Fibroblast of lung (primary cell): ENCODE measurements around the gene SURF1. TPM values are rescaled to one million over a fixed set of nuclear protein-coding genes. Genes with fewer than 3 reads are reported as not detected.
A peak's percentile ranks its signal among the peaks of the same experiment; 100 is the strongest.

ENCODE experiments used
- DNase-seq, 2 donors: peaks; one replicate each; pipeline versions ENCODE4 v3.0.0 to v3.0.0-alpha.2; 2010; ENCODE audit warnings: low read depth in 2 of 2
- H2AFZ ChIP-seq: 2 replicates; pipeline ENCODE4 v1.5.1; 2012; ENCODE audit warnings: low read length, control low read depth, inconsistent platforms
- H3K27ac ChIP-seq: 2 replicates; pipeline ENCODE4 v1.5.1; 2011; ENCODE audit warnings: low read length, control low read depth; ENCODE audit not compliant: insufficient read depth
- H3K27me3 ChIP-seq: 2 replicates; pipeline ENCODE4 v1.5.1; 2011; ENCODE audit warnings: mild to moderate bottlenecking, low read length; ENCODE audit not compliant: control insufficient read depth, insufficient read depth
- H3K36me3 ChIP-seq: 2 replicates; pipeline ENCODE4 v1.5.1; 2011; ENCODE audit warnings: low read length; ENCODE audit not compliant: control insufficient read depth, insufficient read depth
- H3K4me1 ChIP-seq: 2 replicates; pipeline ENCODE4 v1.5.1; 2011; ENCODE audit warnings: low read length; ENCODE audit not compliant: control insufficient read depth, insufficient read depth; ENCODE audit errors: extremely low read depth
- H3K4me2 ChIP-seq: 2 replicates; pipeline ENCODE4 v1.5.1; 2011; ENCODE audit warnings: low read length, control low read depth; ENCODE audit not compliant: insufficient read depth; ENCODE audit errors: extremely low read depth
- H3K4me3 ChIP-seq, 4 experiments: fragments of 200-600 bp in 1 of 4; sonication (generic) in 1 of 4; replicated peaks in 1 of 4; 2 replicates each; pipeline ENCODE4 v1.5.1; 2011 to 2016; ENCODE audit warnings: low read length in 4 of 4, low read depth in 3 of 4, mild to moderate bottlenecking in 3 of 4, control low read depth in 2 of 4, inconsistent platforms in 1 of 4, mixed read lengths in 1 of 4; ENCODE audit not compliant: insufficient read depth in 1 of 4; ENCODE audit errors: control extremely low read depth in 1 of 4
- H3K79me2 ChIP-seq: 2 replicates; pipeline ENCODE4 v1.5.1; 2012; ENCODE audit warnings: mild to moderate bottlenecking, low read length, inconsistent platforms; ENCODE audit not compliant: control insufficient read depth, insufficient read depth
- H3K9ac ChIP-seq: 2 replicates; pipeline ENCODE4 v1.5.1; 2011; ENCODE audit warnings: mild to moderate bottlenecking, low read length, control low read depth; ENCODE audit not compliant: insufficient read depth
- H3K9me3 ChIP-seq: 2 replicates; pipeline ENCODE4 v1.5.1; 2012; ENCODE audit warnings: low read depth, low read length; ENCODE audit not compliant: control insufficient read depth, insufficient read depth
- H4K20me1 ChIP-seq: 2 replicates; pipeline ENCODE4 v1.5.1; 2011; ENCODE audit warnings: low read length; ENCODE audit not compliant: control insufficient read depth, insufficient read depth; ENCODE audit errors: extremely low read depth
- CTCF ChIP-seq, 2 donors: IDR thresholded peaks in 1 of 2; conservative IDR thresholded peaks in 1 of 2; 1 replicate in 1 of 2; 2 replicates in 1 of 2; pipeline ENCODE4 v1.5.1; 2011 to 2012; ENCODE audit warnings: low read length in 2 of 2, control low read depth in 1 of 2, inconsistent platforms in 1 of 2, low read depth in 1 of 2, mild to moderate bottlenecking in 1 of 2
- EZH2 ChIP-seq: IDR thresholded peaks from 2 replicates; pipeline ENCODE4 v1.5.1; 2012; ENCODE audit warnings: low read length, control low read depth, mild to moderate bottlenecking; ENCODE audit errors: missing control alignments
- polyA plus RNA-seq, 2 donors: library from polyadenylated mRNA; depleted of rRNA in 1 of 2; stranded (reverse) in 1 of 2; unstranded in 1 of 2; fragments of >200 nt; gene quantifications; 2 replicates each; pipeline ENCODE4 v1.2.1, GENCODE V29; 2011 to 2012; ENCODE audit warnings: missing spikeins in 1 of 2
- total RNA-seq: library from RNA; depleted of rRNA; stranded (reverse); fragments of >200 nt; gene quantifications from 2 replicates; pipeline ENCODE4 v1.2.1, GENCODE V29; 2014

SURF1 gene
- total and polyA plus RNA-seq, 2 donors (not counting 1 experiment from before 2014, with no cell fraction given), result 27.9 to 31.7 TPM

- Histone ChIP-seq H3K27ac (no peak overlapping the region), H3K4me2 (no peak overlapping the region), H2AFZ (no peak overlapping the region), H3K9me3 (no peaks in the 10 kb centered on the region), H3K9ac (no peak overlapping the region), H3K4me3 (no peak overlapping the region), H3K36me3 (no peaks in the 10 kb centered on the region), H3K27me3 (peaks cover 3% of the 10 kb centered on the region), H4K20me1 (no peaks in the 10 kb centered on the region), H3K4me1 (no peaks in the 10 kb centered on the region), H3K79me2 (no peaks in the 10 kb centered on the region)
- no peak for DNase-seq
- no peak for TF ChIP-seq CTCF (conservative IDR thresholded peaks at IDR 0.05 in 1 of 2, IDR thresholded peaks at IDR 0.05 in 1 of 2; ENCODE audit: low read depth in 1 of 2, low read length in 2 of 2)
These were observed 41.1 kb upstream of the SURF1 start for GRCh38 chr9:133397370-133397769.

GRCh38 chr9:133396952-133397351 lies 40.7 kb upstream of the SURF1 start:
- TF ChIP-seq EZH2 (no peak), CTCF (conservative IDR thresholded peaks at IDR 0.05 in 1 of 2, IDR thresholded peaks at IDR 0.05 in 1 of 2; ENCODE audit: low read depth in 1 of 2, low read length in 2 of 2) (peak; percentile 20 to 33)
- DNase-seq, result no peak
- H3K4me1 ChIP-seq, result no peaks in the 10 kb centered on the region

GRCh38 chr9:133394687-133395271 lies 38.5 kb upstream of the SURF1 start:
- H3K9me3 ChIP-seq, result no peaks in the 10 kb centered on the region
- H2AFZ ChIP-seq, result no peak overlapping the region
- no peak overlapping the region for H3K4me3 ChIP-seq
- no peaks in the 10 kb centered on the region for H3K36me3 ChIP-seq
- no peak overlapping the region for H3K27ac ChIP-seq
- H4K20me1 ChIP-seq, result no peaks in the 10 kb centered on the region
- TF ChIP-seq EZH2 (no peak), CTCF (conservative IDR thresholded peaks at IDR 0.05 in 1 of 2, IDR thresholded peaks at IDR 0.05 in 1 of 2; ENCODE audit: low read depth in 1 of 2, low read length in 2 of 2) (no peak)
- no peaks in the 10 kb centered on the region for H3K79me2 ChIP-seq
- H3K27me3 ChIP-seq, result peaks cover 6% of the 10 kb centered on the region
- DNase-seq, result no peak
- H3K9ac ChIP-seq, result no peak overlapping the region
- no peak overlapping the region for H3K4me2 ChIP-seq
- no peaks in the 10 kb centered on the region for H3K4me1 ChIP-seq

More at GRCh38 chr9:133396952-133397351, 40.7 kb upstream of the SURF1 start:
- H3K79me2 ChIP-seq, result no peaks in the 10 kb centered on the region
- H3K9ac ChIP-seq, result no peak overlapping the region
- H2AFZ ChIP-seq, result no peak overlapping the region
- H4K20me1 ChIP-seq, result no peaks in the 10 kb centered on the region
- H3K9me3 ChIP-seq, result no peaks in the 10 kb centered on the region
- H3K4me3 ChIP-seq, result no peak overlapping the region
- peaks cover 3% of the 10 kb centered on the region for H3K27me3 ChIP-seq
- H3K36me3 ChIP-seq, result no peaks in the 10 kb centered on the region
- H3K27ac ChIP-seq, result no peak overlapping the region
- no peak overlapping the region for H3K4me2 ChIP-seq
